Prostate gland (tissue), 2 donors: ENCODE results near the gene DAP. TPM values are rescaled to one million over a fixed set of nuclear protein-coding genes. Genes with fewer than 3 reads are reported as not detected.
"Not testable (repeated sequence)": the region's sequence is repeated elsewhere in the genome, so short reads cannot be mapped to it uniquely, and the experiment has no call there.

ENCODE experiments used
- DNase-seq: peaks from one replicate; pipeline ENCODE4 v3.0.0-alpha.2; 2019; ENCODE audit warnings: low spot score
- H3K27ac ChIP-seq, 2 donors: fragments of 200-600 bp; sonication (generic); 2 replicates each; pipeline ENCODE4 v1.5.1; 2017 to 2019
- H3K27me3 ChIP-seq: fragments of 200-600 bp; sonication (generic); replicated peaks from 2 replicates; pipeline ENCODE4 v1.5.1; 2019; ENCODE audit not compliant: insufficient read depth
- H3K36me3 ChIP-seq, 2 donors: fragments of 200-600 bp; sonication (generic); 1 replicate in 1 of 2; 2 replicates in 1 of 2; pipeline versions ENCODE4 v1.5.1 to v1.8.1; 2017 to 2019
- H3K4me1 ChIP-seq: fragments of 200-600 bp; sonication (generic); replicated peaks from 2 replicates; pipeline ENCODE4 v1.5.1; 2019
- H3K4me3 ChIP-seq, 2 donors: fragments of 200-600 bp; sonication (generic); 2 replicates each; pipeline ENCODE4 v1.5.1; 2017 to 2019
- H3K9me3 ChIP-seq: fragments of 200-600 bp; sonication (generic); 2 replicates; pipeline ENCODE4 v1.5.1; 2017
- POLR2A ChIP-seq: fragments of 450-650 bp; IDR thresholded peaks from one replicate; pipeline ENCODE4 v1.6.1; 2016; ENCODE audit warnings: antibody characterized with exemption, mild to moderate bottlenecking
- POLR2AphosphoS5 ChIP-seq: sonication (generic); formaldehyde crosslinking; IDR thresholded peaks from one replicate; pipeline ENCODE4 v1.6.1; 2017; ENCODE audit warnings: antibody characterized with exemption
- WGBS: methylation state at CpG from one replicate; pipeline ENCODE4 v1.1.5; 2018; 5-methylcytosine and 5-hydroxymethylcytosine counted together
- intact Hi-C: fragments of 100-400 bp; cut with DNase I; formaldehyde crosslinking; loops from one replicate; pipeline ENCODE4 v1.14.2; 2022
- total RNA-seq, 2 donors: library from RNA; depleted of rRNA; stranded (reverse); fragments of >200 nt; gene quantifications; one replicate each; pipeline ENCODE4 v1.1.0, GENCODE V29; 2016
- TF ChIP-seq, protein P1 (sequence below), 4 experiments: fragments of 200-600 bp in 2 of 4; fragments of 450-650 bp in 2 of 4; sonication (generic) in 2 of 4; IDR thresholded peaks; 1 replicate in 3 of 4; 2 replicates in 1 of 4; pipeline ENCODE4 v1.5.1; 2016 to 2019; ENCODE audit warnings: antibody characterized with exemption in 4 of 4, mild to moderate bottlenecking in 2 of 4, moderate library complexity in 2 of 4

Gene DAP
- total RNA-seq, 2 donors from 2014 or later: 86.2 to 111 TPM

- TF ChIP-seq, protein P1, sequence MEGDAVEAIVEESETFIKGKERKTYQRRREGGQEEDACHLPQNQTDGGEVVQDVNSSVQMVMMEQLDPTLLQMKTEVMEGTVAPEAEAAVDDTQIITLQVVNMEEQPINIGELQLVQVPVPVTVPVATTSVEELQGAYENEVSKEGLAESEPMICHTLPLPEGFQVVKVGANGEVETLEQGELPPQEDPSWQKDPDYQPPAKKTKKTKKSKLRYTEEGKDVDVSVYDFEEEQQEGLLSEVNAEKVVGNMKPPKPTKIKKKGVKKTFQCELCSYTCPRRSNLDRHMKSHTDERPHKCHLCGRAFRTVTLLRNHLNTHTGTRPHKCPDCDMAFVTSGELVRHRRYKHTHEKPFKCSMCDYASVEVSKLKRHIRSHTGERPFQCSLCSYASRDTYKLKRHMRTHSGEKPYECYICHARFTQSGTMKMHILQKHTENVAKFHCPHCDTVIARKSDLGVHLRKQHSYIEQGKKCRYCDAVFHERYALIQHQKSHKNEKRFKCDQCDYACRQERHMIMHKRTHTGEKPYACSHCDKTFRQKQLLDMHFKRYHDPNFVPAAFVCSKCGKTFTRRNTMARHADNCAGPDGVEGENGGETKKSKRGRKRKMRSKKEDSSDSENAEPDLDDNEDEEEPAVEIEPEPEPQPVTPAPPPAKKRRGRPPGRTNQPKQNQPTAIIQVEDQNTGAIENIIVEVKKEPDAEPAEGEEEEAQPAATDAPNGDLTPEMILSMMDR (IDR thresholded peaks at IDR 0.05): no peak
- H3K9me3 ChIP-seq: no peaks in the 10 kb centered on the region
- H3K27me3 ChIP-seq: no peaks in the 10 kb centered on the region
- DNase-seq: no peak
- no peak overlapping the region for H3K4me3 ChIP-seq
- intact Hi-C loops: no loop called here
- no peaks in the 10 kb centered on the region for H3K36me3 ChIP-seq
- WGBS: 95% methylated on average over 34 of the region's 48 CpGs
- H3K27ac ChIP-seq: no peak overlapping the region
- H3K4me1 ChIP-seq: no peaks in the 10 kb centered on the region
Measured at GRCh38 chr5:10639846-10640368, 121.1 kb downstream of the DAP start.

DNA sequence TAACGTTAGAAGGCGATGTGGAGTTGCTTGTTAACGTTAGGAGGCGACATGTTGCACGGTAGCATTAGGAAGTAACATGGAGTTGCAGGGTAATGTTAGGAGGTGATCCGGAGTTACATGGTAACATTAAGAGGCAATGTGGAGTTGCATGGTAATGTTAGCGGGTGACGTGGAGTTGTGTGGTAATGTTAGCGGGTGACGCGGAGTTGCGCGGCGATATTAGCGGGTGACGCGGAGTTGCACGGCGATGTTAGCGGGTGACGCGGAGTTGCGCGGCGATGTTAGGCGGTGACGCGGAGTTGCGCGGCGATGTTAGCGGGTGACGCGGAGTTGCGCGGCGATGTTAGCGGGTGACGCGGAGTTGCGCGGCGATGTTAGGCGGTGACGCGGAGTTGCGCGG, 122.3 kb downstream of the DAP start:
- H3K27me3 ChIP-seq, DNase-seq, H3K9me3 ChIP-seq, H3K36me3 ChIP-seq, H3K27ac ChIP-seq, intact Hi-C loops, H3K4me3 ChIP-seq, H3K4me1 ChIP-seq: not testable (repeated sequence)
- 90% methylated on average over 48 of the region's 48 CpGs for WGBS

- DNase-seq: no peak
- no peaks in the 10 kb centered on the region for H3K4me1 ChIP-seq
- H3K4me3 ChIP-seq: no peak overlapping the region
- no peak overlapping the region for H3K27ac ChIP-seq
- H3K9me3 ChIP-seq: no peaks in the 10 kb centered on the region
- H3K36me3 ChIP-seq: no peaks in the 10 kb centered on the region
- TF ChIP-seq, protein P1 (IDR thresholded peaks at IDR 0.05): no peak
- H3K27me3 ChIP-seq: no peaks in the 10 kb centered on the region
- WGBS: 63% methylated on average over 10 of the region's 10 CpGs
- intact Hi-C loops: no loop called here
Measured at GRCh38 chr5:10637944-10638343, 123.1 kb downstream of the DAP start.

DNA sequence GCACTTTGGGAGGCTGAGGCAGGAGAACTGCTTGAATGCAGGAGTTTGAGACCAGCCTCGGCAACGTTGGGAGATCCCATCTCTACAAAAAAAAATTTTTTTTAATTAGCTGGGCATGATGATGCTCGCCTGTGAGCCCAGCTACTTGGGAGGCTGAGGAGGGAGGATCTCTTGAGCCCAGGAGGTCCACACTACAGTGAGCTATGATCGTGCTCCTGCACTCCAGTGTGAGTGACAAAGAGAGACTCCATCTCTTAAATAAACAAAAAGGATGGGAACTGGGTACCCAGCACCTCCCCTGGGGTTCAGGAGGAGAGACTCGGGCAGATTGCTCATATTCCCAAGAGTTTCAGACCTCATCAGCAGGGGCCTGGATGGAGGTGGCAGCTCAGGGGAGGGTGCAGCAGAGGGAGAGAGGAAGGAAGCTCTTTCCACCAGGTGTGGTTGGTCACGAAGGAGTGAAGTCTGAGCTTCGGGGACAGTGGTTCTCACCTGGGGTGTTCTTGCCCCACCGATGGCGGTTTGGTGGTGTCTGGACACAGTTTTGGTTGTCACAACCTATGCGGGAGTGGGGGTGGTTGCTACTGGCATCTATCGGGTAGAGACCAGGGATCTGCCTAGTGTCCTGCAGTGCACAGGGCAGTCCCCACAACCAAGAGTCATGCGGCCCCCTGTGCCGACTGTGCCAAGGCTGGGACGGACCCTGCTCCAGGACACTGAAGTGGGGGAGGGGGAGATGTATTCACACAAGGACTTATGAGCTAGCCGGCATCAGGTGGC, 124.5 kb downstream of the DAP start:
- no peak overlapping the region for H3K4me3 ChIP-seq
- no peaks in the 10 kb centered on the region for H3K9me3 ChIP-seq
- intact Hi-C loops: no loop called here
- WGBS: 80% methylated on average over 15 of the region's 15 CpGs
- no peaks in the 10 kb centered on the region for H3K4me1 ChIP-seq
- DNase-seq: no peak
- no peaks in the 10 kb centered on the region for H3K36me3 ChIP-seq
- TF ChIP-seq POLR2A: no peak
- TF ChIP-seq, protein P1 (IDR thresholded peaks at IDR 0.05): no peak
- TF ChIP-seq POLR2AphosphoS5: no peak
- no peak overlapping the region for H3K27ac ChIP-seq
- no peaks in the 10 kb centered on the region for H3K27me3 ChIP-seq

DNA sequence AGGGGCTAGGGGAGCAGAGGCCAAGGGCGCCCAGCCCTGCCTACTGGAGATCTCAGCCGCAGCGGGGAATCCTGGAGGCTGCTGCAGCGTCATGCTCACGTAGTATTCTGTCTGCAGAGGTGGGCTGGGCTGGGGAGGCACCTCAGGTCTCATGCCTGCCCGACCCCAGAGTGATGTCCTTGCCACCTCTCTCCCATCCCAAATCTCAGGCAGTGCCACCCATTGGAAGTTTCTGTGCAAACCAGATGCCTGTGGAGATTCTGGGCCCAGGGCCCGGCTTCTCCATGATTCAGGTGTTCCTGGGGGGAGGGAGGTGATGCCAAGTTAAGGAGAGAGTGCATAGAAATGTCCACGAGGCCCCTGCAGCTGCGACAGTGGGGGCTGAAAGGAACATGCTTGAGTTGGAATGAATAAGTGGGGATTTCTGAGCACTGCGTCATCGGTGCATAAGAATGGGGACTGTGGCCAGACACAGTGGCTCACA, 125.1 kb downstream of the DAP start:
- TF ChIP-seq, protein P1 (IDR thresholded peaks at IDR 0.05): no peak
- no peak for TF ChIP-seq POLR2AphosphoS5
- no peak for TF ChIP-seq POLR2A
- H3K36me3 ChIP-seq: no peaks in the 10 kb centered on the region
- intact Hi-C loops: no loop called here
- no peak overlapping the region for H3K4me3 ChIP-seq
- H3K27ac ChIP-seq: no peak overlapping the region
- 72% methylated on average over 11 of the region's 11 CpGs for WGBS
- no peaks in the 10 kb centered on the region for H3K9me3 ChIP-seq
- H3K27me3 ChIP-seq: no peaks in the 10 kb centered on the region
- DNase-seq: no peak
- no peaks in the 10 kb centered on the region for H3K4me1 ChIP-seq
